Activated T-helper 2 cell treated with anti-CD3 and anti-CD28 coated beads, Interferon-gamma antibody, Interleukin-2, Interleukin-4, amounts not matched to agents 10 μg/mL and 5 μg/mL and 100 μg/mL, durations not matched to agents 14 hours and 24 hours and 36 hours (primary cell): ENCODE data around the gene SLC9A9. TPM values are rescaled to one million over a fixed set of nuclear protein-coding genes. Genes with fewer than 3 reads are reported as not detected.

Source experiments
- DNase-seq: peaks from one replicate; pipeline ENCODE4 v3.0.0; 2021; ENCODE audit warnings: low spot score
- H3K27ac Mint-ChIP-seq: one replicate; pipeline ENCODE4 v1.8.0; 2021; ENCODE audit warnings: mixed read lengths
- H3K27me3 Mint-ChIP-seq: one replicate; pipeline ENCODE4 v1.8.0; 2021; ENCODE audit warnings: low read depth, mixed read lengths
- H3K36me3 Mint-ChIP-seq: one replicate; pipeline ENCODE4 v1.8.0; 2021; ENCODE audit warnings: low read depth, mixed read lengths
- H3K4me1 Mint-ChIP-seq: one replicate; pipeline ENCODE4 v1.8.0; 2021; ENCODE audit warnings: low read depth, mixed read lengths
- H3K4me3 Mint-ChIP-seq: one replicate; pipeline ENCODE4 v1.8.0; 2021; ENCODE audit warnings: low read depth, mild to moderate bottlenecking, moderate library complexity, mixed read lengths
- H3K9me3 Mint-ChIP-seq: one replicate; pipeline ENCODE4 v1.8.0; 2021; ENCODE audit warnings: mixed read lengths
- intact Hi-C: fragments of 100-400 bp; cut with micrococcal nuclease; formaldehyde crosslinking; loops from one replicate; pipeline ENCODE4 v1.15.1; 2023
- total RNA-seq: library from RNA; stranded (reverse); gene quantifications from 2 replicates; pipeline ENCODE4 v1.2.3, GENCODE V29; 2022

The SLC9A9 gene
- total RNA-seq, 1 donor from 2014 or later, result 1.6 TPM

GRCh38 chr3:143581972-143582722, 266.1 kb downstream of the SLC9A9 start:
- Mint-ChIP-seq H3K4me1 (peaks cover 19% of the 10 kb centered on the region), H3K27me3 (no peaks in the 10 kb centered on the region), H3K9me3 (no peaks in the 10 kb centered on the region), H3K27ac (no peak overlapping the region), H3K4me3 (no peak overlapping the region), H3K36me3 (no peaks in the 10 kb centered on the region)
- no peak for DNase-seq
- intact Hi-C loops, result no loop called here

DNA sequence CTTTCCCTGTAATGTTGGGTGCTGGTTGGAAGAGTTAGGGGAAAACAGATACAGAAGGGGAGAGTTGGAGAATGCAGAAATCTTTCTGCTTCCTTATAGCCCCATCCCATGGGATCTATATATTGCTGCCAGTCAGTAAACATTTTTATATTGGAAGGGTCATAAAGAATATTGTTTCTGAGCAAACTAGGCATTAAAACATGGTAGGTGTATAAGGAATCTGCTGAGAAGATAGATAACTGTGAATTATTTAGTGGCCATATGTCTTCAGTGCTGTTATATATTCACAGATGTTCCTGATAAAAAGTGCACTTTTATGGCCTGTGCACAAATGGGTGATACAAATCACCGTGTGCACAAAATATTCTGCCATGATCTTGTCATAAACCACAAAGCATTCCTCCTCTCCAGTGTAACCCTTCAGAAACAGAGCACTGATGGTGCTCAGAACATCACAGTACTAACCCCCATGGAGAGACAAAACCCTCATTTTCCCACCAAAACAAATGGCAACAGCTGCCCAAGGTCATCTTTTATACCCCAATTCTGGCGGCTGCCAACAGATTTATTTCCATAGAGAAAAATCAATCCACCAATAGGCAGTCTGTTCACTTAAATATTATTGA, 269.3 kb downstream of the SLC9A9 start:
- no peak for DNase-seq
- H3K4me3 Mint-ChIP-seq, result no peak overlapping the region
- no peaks in the 10 kb centered on the region for H3K9me3 Mint-ChIP-seq
- peaks cover 9% of the 10 kb centered on the region for H3K4me1 Mint-ChIP-seq
- H3K36me3 Mint-ChIP-seq, result no peaks in the 10 kb centered on the region
- no peaks in the 10 kb centered on the region for H3K27me3 Mint-ChIP-seq
- H3K27ac Mint-ChIP-seq, result no peak overlapping the region
- intact Hi-C loops, result no loop called here

GRCh38 chr3:143576568-143577270, 271.5 kb downstream of the SLC9A9 start:
- no peaks in the 10 kb centered on the region for H3K9me3 Mint-ChIP-seq

GRCh38 chr3:143574933-143575332, 273.3 kb downstream of the SLC9A9 start:
- Mint-ChIP-seq H3K9me3 (no peaks in the 10 kb centered on the region), H3K27me3 (no peaks in the 10 kb centered on the region), H3K4me3 (no peak overlapping the region), H3K4me1 (no peaks in the 10 kb centered on the region), H3K27ac (no peak overlapping the region), H3K36me3 (no peaks in the 10 kb centered on the region)
- DNase-seq, result no peak
- intact Hi-C loops, result no loop called here

More at GRCh38 chr3:143576568-143577270, 271.5 kb downstream of the SLC9A9 start:
- Mint-ChIP-seq H3K4me3 (no peak overlapping the region), H3K27ac (no peak overlapping the region), H3K27me3 (no peaks in the 10 kb centered on the region), H3K4me1 (peaks cover 4% of the 10 kb centered on the region), H3K36me3 (no peaks in the 10 kb centered on the region)
- intact Hi-C loops, result no loop called here
- DNase-seq, result no peak

DNA sequence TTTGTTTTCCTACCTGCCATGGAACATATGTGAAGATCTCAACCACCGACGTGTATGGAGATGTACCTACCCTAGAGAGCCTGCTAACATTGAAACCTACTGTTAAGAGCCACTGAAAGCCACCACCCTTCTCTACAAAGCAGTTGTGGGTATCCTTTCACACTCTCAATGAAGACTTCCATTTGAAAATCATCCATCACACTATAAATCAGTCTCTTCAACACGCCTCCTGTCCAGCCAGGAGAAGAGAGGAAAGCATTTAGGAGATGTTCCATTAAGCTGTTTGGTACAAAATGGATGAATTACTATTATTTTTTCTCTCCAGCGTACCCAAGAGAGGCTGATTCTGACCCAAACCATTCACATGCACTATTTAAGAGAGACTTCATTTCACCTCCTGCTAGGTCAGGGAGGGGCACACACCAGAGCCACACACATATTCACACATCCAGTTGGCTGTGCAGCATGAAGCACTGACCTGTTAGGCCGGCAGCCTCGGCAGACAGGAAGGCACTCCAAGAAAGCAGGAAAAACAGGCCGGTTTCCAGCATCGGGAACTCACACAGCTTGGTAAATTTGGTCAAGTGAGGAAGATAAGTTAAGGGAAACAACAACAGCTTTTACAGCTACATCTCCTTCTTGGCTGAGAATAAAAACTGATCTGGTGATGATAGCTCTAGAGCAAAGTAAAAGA, 274.5 kb downstream of the SLC9A9 start:
- Mint-ChIP-seq H3K27me3 (no peaks in the 10 kb centered on the region), H3K27ac (no peak overlapping the region), H3K36me3 (no peaks in the 10 kb centered on the region), H3K4me1 (no peaks in the 10 kb centered on the region), H3K9me3 (no peaks in the 10 kb centered on the region), H3K4me3 (no peak overlapping the region)
- DNase-seq, result no peak
- intact Hi-C loops, result no loop called here

GRCh38 chr3:143571548-143571947, 276.7 kb downstream of the SLC9A9 start:
- H3K27ac Mint-ChIP-seq, result no peak overlapping the region
- H3K27me3 Mint-ChIP-seq, result peaks cover 1% of the 10 kb centered on the region
- intact Hi-C loops, result no loop called here
- H3K9me3 Mint-ChIP-seq, result no peaks in the 10 kb centered on the region
- H3K4me1 Mint-ChIP-seq, result no peaks in the 10 kb centered on the region
- H3K4me3 Mint-ChIP-seq, result no peak overlapping the region
- no peak for DNase-seq
- H3K36me3 Mint-ChIP-seq, result no peaks in the 10 kb centered on the region

DNA sequence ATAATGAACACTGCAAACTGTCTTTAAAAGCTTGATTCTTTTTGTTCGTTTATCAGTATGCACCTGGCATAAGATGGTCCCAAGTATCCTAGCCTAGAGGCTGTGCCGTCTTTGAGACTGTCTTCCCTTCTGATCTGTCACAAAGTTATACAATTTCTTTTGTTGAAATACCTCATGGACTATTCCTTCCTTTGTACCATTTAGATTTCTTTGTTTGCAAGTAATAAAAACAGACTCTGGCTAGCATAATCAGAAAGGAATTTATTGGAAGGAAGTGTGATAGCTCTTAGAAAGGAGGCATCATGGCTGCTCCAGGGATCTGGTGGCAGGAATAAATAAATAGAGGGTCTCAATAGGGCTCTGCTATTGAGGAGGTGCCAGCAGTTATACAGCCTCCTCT, 280.4 kb downstream of the SLC9A9 start:
- H3K27me3 Mint-ChIP-seq, result peaks cover 4% of the 10 kb centered on the region
- H3K27ac Mint-ChIP-seq, result no peak overlapping the region
- intact Hi-C loops, result no loop called here
- H3K9me3 Mint-ChIP-seq, result no peaks in the 10 kb centered on the region
- H3K36me3 Mint-ChIP-seq, result no peaks in the 10 kb centered on the region
- H3K4me3 Mint-ChIP-seq, result no peak overlapping the region
- H3K4me1 Mint-ChIP-seq, result no peaks in the 10 kb centered on the region
- DNase-seq, result no peak

- Mint-ChIP-seq H3K36me3 (no peaks in the 10 kb centered on the region), H3K4me1 (no peaks in the 10 kb centered on the region), H3K27ac (no peak overlapping the region), H3K4me3 (no peak overlapping the region), H3K9me3 (no peaks in the 10 kb centered on the region), H3K27me3 (peaks cover 4% of the 10 kb centered on the region)
- DNase-seq, result no peak
- intact Hi-C loops, result no loop called here
These were observed 282.3 kb downstream of the SLC9A9 start for GRCh38 chr3:143565951-143566350.

DNA sequence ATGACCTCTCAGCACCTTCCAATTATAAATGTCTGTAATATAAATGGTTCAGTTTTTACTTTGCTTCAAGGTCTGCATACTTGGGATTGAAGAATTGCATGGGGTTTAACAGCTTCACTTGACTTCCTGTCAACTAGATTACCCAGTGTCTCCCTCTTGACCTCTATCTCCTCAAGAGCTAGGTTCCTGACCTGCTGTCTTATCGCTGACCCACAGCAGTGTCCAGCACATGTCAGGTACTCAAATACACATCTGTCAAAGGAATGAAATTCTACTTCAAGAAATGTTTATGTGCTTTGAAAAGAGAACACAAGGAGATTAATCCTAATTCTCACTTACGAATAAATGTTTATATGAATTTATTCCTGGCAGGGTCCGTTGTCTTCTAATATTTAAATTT, 284.5 kb downstream of the SLC9A9 start:
- DNase-seq, result no peak
- H3K27me3 Mint-ChIP-seq, result peaks cover 4% of the 10 kb centered on the region

DNA sequence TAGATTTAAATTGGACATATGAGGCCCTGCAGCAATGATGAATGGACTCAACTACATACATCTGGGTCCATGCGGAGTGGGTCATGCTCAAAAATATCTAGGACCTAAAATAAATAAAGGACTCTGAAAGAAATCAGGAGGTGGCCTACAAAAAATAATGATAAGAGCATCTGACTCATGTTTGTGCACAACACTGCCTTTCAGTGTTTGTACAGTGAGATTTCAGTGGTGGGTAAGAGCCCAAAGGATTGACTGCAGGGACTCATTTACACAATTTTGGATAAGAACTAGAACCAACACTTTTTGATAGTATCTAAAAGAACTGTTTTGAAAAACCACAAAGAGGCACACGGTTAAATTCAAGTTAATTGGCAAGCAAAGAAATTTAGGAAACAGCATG, 285.5 kb downstream of the SLC9A9 start:
- Mint-ChIP-seq H3K27ac (no peak overlapping the region), H3K27me3 (peaks cover 4% of the 10 kb centered on the region), H3K9me3 (peaks cover 9% of the 10 kb centered on the region), H3K4me1 (no peaks in the 10 kb centered on the region), H3K36me3 (no peaks in the 10 kb centered on the region), H3K4me3 (no peak overlapping the region)
- no peak for DNase-seq
- intact Hi-C loops, result no loop called here

More for the DNA sequence above, 284.5 kb downstream of the SLC9A9 start:
- intact Hi-C loops, result no loop called here
- H3K27ac Mint-ChIP-seq, result no peak overlapping the region
- no peaks in the 10 kb centered on the region for H3K36me3 Mint-ChIP-seq
- no peaks in the 10 kb centered on the region for H3K4me1 Mint-ChIP-seq
- no peak overlapping the region for H3K4me3 Mint-ChIP-seq
- H3K9me3 Mint-ChIP-seq, result no peaks in the 10 kb centered on the region

DNA sequence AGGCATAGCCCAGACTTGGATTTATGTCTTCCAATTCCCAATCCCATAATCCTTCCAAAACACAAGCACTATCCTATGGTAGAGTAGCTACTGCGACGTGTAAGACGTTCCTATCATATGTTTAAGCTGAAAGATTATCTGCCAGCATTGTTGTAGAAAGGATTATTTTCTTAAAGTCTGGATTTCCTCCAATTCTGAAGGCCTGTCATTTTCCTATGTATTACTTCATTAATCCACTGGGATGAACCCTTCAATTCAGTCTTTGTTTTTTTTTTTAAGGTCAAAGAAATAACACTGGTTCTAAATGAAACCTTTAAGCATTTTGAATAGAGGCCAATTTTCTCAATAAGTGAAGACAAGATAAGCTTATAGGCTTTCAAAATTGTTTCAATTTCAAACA, 289.0 kb downstream of the SLC9A9 start:
- Mint-ChIP-seq H3K36me3 (no peaks in the 10 kb centered on the region), H3K4me1 (no peaks in the 10 kb centered on the region), H3K9me3 (peaks cover 28% of the 10 kb centered on the region), H3K4me3 (no peak overlapping the region), H3K27me3 (peaks cover 3% of the 10 kb centered on the region), H3K27ac (no peak overlapping the region)
- no peak for DNase-seq
- intact Hi-C loops, result no loop called here

DNA sequence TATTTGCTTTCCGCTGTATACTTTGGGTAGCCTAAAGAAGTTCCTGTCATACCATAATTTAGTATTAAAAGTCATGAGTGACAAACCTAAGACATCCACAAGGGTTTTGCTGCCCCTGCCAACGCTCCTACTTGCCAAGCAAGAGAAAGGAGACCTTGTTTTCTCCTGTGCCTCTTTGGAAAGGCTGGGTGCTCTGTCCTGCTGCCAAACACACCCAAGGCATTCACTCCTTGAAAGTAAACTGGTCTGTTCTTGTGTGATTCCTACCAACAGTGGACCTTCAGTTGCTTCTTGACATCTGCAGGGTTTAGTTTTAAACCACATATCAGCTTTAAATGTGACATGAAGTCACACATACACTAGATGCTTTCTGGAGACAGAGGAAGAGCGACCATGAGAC, 295.4 kb downstream of the SLC9A9 start:
- intact Hi-C loops, result no loop called here
- no peaks in the 10 kb centered on the region for H3K27me3 Mint-ChIP-seq
- H3K4me3 Mint-ChIP-seq, result no peak overlapping the region
- no peaks in the 10 kb centered on the region for H3K36me3 Mint-ChIP-seq
- H3K4me1 Mint-ChIP-seq, result no peaks in the 10 kb centered on the region
- DNase-seq, result no peak
- peaks cover 19% of the 10 kb centered on the region for H3K9me3 Mint-ChIP-seq
- no peak overlapping the region for H3K27ac Mint-ChIP-seq

DNA sequence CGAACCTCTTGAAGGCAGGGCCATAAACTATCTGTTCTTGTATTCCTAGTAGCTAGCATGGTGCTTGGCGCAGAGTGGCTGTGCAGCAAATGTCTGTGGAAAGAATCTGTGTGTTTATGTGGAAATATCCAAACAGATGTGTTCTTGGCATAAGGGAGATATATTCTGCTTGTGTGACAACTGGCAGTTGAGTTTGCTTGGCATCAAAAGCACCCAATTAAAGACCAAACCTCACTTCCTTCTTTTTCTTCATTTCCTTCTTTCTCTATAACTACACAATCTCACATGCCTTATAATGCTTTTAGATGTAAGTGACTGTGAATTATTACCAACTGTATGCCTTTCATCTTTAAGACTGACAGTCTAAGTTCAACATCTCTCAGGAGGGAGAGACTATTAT, 296.5 kb downstream of the SLC9A9 start:
- intact Hi-C loops, result no loop called here
- H3K36me3 Mint-ChIP-seq, result no peaks in the 10 kb centered on the region
- no peak overlapping the region for H3K4me3 Mint-ChIP-seq
- no peak for DNase-seq
- no peaks in the 10 kb centered on the region for H3K27me3 Mint-ChIP-seq
- H3K27ac Mint-ChIP-seq, result no peak overlapping the region
- no peaks in the 10 kb centered on the region for H3K4me1 Mint-ChIP-seq
- H3K9me3 Mint-ChIP-seq, result peaks cover 9% of the 10 kb centered on the region
